Measurements from ENCODE around the gene DCDC1. TPM values are rescaled to one million over a fixed set of nuclear protein-coding genes. Genes with fewer than 3 reads are reported as not detected.

Gene DCDC1
- total RNA-seq, 1 donor from 2014 or later: 2.6 TPM

- H3K27me3 Mint-ChIP-seq (ENCODE audit: low read depth): peaks cover under 1% of the 10 kb centered on the region
- no peak overlapping the region for H3K4me3 Mint-ChIP-seq
- TF ChIP-seq, protein P1, sequence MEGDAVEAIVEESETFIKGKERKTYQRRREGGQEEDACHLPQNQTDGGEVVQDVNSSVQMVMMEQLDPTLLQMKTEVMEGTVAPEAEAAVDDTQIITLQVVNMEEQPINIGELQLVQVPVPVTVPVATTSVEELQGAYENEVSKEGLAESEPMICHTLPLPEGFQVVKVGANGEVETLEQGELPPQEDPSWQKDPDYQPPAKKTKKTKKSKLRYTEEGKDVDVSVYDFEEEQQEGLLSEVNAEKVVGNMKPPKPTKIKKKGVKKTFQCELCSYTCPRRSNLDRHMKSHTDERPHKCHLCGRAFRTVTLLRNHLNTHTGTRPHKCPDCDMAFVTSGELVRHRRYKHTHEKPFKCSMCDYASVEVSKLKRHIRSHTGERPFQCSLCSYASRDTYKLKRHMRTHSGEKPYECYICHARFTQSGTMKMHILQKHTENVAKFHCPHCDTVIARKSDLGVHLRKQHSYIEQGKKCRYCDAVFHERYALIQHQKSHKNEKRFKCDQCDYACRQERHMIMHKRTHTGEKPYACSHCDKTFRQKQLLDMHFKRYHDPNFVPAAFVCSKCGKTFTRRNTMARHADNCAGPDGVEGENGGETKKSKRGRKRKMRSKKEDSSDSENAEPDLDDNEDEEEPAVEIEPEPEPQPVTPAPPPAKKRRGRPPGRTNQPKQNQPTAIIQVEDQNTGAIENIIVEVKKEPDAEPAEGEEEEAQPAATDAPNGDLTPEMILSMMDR (conservative IDR thresholded peaks at IDR 0.05): no peak
- DNase-seq (ENCODE audit: low read depth, low spot score): no peak
- no peaks in the 10 kb centered on the region for H3K36me3 Mint-ChIP-seq (ENCODE audit: low read depth)
- H3K9me3 Mint-ChIP-seq: no peaks in the 10 kb centered on the region
- H3K27ac Mint-ChIP-seq (ENCODE audit: unreplicated experiment): no peak overlapping the region
- peaks cover 8% of the 10 kb centered on the region for H3K4me1 Mint-ChIP-seq
These were observed 543.8 kb downstream of the DCDC1 start for GRCh38 chr11:30825723-30826122.

- TF ChIP-seq, protein P1 (conservative IDR thresholded peaks at IDR 0.05): no peak
- H3K27me3 Mint-ChIP-seq (ENCODE audit: low read depth): no peaks in the 10 kb centered on the region
- no peak overlapping the region for H3K4me3 Mint-ChIP-seq
- no peak for DNase-seq (ENCODE audit: low read depth, low spot score)
- no peaks in the 10 kb centered on the region for H3K9me3 Mint-ChIP-seq
- H3K4me1 Mint-ChIP-seq: peaks cover 10% of the 10 kb centered on the region
- no peak overlapping the region for H3K27ac Mint-ChIP-seq (ENCODE audit: unreplicated experiment)
- H3K36me3 Mint-ChIP-seq (ENCODE audit: low read depth): no peaks in the 10 kb centered on the region
These were observed 546.4 kb downstream of the DCDC1 start for GRCh38 chr11:30823119-30823518.

- Mint-ChIP-seq H3K4me3 (no peak overlapping the region), H3K27ac (ENCODE audit: unreplicated experiment) (no peak overlapping the region), H3K27me3 (ENCODE audit: low read depth) (peaks cover 2% of the 10 kb centered on the region), H3K9me3 (peaks cover 3% of the 10 kb centered on the region), H3K36me3 (ENCODE audit: low read depth) (no peaks in the 10 kb centered on the region), H3K4me1 (peaks cover 23% of the 10 kb centered on the region)
- TF ChIP-seq, protein P1 (conservative IDR thresholded peaks at IDR 0.05): no peak
- no peak for DNase-seq (ENCODE audit: low read depth, low spot score)
These were observed 548.0 kb downstream of the DCDC1 start for GRCh38 chr11:30821438-30821965.

GRCh38 chr11:30818721-30819120 lies 550.8 kb downstream of the DCDC1 start:
- no peak overlapping the region for H3K4me3 Mint-ChIP-seq
- H3K27me3 Mint-ChIP-seq (ENCODE audit: low read depth): peaks cover 3% of the 10 kb centered on the region
- H3K36me3 Mint-ChIP-seq (ENCODE audit: low read depth): no peaks in the 10 kb centered on the region
- no peak for DNase-seq (ENCODE audit: low read depth, low spot score)
- TF ChIP-seq, protein P1 (conservative IDR thresholded peaks at IDR 0.05): no peak
- no peak overlapping the region for H3K27ac Mint-ChIP-seq (ENCODE audit: unreplicated experiment)
- H3K4me1 Mint-ChIP-seq: peaks cover 23% of the 10 kb centered on the region
- H3K9me3 Mint-ChIP-seq: peaks cover 3% of the 10 kb centered on the region

GRCh38 chr11:30816959-30817880 lies 552.3 kb downstream of the DCDC1 start:
- H3K27me3 Mint-ChIP-seq (ENCODE audit: low read depth): peaks cover 3% of the 10 kb centered on the region
- no peak overlapping the region for H3K4me3 Mint-ChIP-seq
- H3K4me1 Mint-ChIP-seq: peaks cover 23% of the 10 kb centered on the region
- TF ChIP-seq, protein P1 (conservative IDR thresholded peaks at IDR 0.05): no peak
- no peaks in the 10 kb centered on the region for H3K36me3 Mint-ChIP-seq (ENCODE audit: low read depth)
- H3K27ac Mint-ChIP-seq (ENCODE audit: unreplicated experiment): no peak overlapping the region
- DNase-seq (ENCODE audit: low read depth, low spot score): no peak
- H3K9me3 Mint-ChIP-seq: peaks cover 3% of the 10 kb centered on the region
